ENCODE results near the gene JAK3.
"Not testable (repeated sequence)": the region's sequence is repeated elsewhere in the genome, so short reads cannot be mapped to it uniquely, and the experiment has no call there.

Gene JAK3

DNA sequence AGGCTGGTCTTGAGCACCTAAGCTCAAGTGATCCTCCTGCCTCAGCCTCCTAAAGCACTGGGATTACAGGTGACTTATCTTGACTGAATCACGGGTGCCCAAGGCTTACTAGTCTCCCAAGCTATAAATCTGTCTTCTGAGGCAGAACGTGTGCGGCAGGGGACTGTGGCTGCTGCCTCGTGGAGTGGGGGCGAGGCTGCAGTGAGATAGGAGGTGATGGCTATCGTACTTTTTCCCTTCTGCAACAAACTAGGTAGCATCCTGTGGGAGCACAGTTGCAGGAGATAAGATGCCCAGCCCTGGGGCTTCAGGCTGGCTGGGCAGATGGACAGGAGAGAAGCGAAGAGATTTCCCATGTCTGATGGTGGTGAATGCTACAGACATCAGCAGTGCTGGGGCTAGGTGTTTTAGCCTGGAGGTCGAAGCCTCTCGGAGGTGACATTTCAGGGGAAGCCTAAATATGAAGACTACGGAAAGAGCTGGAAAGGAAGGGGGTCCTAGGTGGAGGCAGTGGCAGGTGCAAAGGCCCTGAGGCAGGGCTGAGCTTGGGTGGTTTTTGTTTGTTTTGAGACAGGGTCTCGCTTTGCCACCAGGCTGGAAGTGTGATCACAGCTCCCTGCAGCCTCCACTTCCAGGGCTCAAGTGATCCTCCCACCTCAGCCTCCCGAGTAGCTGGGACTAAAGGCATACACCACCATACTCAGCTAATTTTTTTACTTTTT lies 45.5 kb downstream of the JAK3 start:
- no peak overlapping the region for H3K4me3 ChIP-seq (ENCODE audit: low read depth, low read length)
- DNase-seq (ENCODE audit: low read depth), result no peak
- TF ChIP-seq, protein P1, sequence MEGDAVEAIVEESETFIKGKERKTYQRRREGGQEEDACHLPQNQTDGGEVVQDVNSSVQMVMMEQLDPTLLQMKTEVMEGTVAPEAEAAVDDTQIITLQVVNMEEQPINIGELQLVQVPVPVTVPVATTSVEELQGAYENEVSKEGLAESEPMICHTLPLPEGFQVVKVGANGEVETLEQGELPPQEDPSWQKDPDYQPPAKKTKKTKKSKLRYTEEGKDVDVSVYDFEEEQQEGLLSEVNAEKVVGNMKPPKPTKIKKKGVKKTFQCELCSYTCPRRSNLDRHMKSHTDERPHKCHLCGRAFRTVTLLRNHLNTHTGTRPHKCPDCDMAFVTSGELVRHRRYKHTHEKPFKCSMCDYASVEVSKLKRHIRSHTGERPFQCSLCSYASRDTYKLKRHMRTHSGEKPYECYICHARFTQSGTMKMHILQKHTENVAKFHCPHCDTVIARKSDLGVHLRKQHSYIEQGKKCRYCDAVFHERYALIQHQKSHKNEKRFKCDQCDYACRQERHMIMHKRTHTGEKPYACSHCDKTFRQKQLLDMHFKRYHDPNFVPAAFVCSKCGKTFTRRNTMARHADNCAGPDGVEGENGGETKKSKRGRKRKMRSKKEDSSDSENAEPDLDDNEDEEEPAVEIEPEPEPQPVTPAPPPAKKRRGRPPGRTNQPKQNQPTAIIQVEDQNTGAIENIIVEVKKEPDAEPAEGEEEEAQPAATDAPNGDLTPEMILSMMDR (IDR thresholded peaks at IDR 0.05; ENCODE audit: low read depth, low read length, missing control alignments), result no peak

DNA sequence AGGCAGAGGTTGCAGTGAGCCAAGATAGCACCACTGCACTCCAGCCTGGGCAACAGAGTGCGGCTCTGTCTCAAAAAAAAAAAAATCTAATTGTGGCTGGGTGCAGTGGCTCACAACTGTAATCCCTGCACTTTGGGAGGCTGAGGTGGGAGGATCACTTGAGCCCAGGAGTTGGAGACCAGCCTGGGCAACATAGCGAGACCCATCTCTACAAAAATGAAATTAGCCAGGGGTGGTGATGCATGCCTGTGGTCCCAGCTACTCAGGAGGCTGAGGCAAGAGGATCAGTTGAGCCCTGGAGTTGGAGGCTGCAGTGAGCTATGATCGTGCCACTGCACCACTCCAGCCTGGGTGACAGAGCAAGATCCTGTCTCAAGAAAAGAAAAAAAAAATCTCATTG lies 49.2 kb downstream of the JAK3 start:
- DNase-seq (ENCODE audit: low read depth), result not testable (repeated sequence)

DNA sequence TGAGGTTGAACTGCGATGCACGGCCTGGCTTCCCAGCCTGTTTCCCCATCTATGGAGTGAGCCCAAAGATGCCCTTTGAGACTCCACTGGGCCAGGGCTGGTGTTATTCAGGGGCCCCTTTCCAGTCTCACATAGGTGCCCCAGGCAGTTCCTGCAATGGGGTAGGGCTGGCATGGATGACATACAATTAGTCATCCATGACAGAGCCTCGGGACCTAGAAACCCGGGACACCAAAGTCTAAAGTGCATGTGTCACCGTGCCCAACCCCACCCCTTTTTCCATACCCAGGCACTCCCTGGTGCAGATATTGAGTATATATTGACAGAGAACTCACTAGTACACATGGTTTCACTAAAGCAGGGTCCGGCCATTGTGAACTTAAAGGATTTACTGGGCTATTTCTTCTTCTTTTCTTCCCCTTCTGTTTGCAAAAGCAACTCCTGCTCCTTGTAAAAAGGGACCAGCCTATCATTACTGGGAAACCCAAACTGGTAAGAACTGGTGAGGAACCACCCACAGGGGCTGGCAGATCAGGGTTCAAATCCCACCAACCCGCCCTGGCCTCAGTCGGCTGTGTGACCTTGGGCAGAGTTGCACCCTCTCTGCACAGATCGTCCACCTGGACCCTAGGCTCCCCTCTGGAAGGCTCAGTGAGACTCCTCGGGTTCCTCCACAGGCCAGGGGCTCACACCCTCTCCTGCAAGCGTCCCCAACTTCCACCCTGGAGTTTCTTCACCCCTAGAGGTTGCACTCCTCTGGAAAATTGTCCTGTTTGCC lies 50.2 kb downstream of the JAK3 start:
- DNase-seq (ENCODE audit: low read depth), result no peak
- no peak overlapping the region for H3K4me3 ChIP-seq (ENCODE audit: low read depth, low read length)

More for the DNA sequence above, 49.2 kb downstream of the JAK3 start:
- not testable (repeated sequence) for H3K4me3 ChIP-seq (ENCODE audit: low read depth, low read length)

DNA sequence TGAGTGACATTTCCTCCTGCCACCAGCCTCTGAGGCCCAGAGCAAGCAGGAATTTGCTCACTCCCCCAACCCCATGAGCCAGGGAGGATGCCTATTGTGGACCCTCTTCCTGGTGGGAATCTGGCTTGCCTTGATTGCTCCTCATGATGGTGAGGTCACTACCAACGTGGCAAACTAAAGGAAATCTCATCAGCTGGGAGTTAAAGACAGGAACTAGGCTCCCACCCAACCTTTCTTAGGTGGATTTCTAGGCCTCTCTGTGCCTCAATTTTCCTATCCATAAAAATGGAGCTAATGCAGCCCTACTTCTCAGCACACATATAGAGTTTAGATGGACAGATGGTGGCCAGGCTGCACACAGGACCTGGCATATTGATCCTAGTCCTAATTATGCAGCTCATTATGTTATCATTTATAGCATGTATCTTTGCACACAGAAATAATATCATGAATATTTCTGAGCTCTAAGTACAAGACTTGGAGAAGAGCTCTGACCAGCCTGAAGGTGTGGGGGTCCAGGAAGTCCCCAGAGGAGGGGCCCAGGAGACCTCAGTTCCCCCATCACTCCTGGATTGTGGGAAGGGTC lies 50.9 kb downstream of the JAK3 start:
- no peak overlapping the region for H3K4me3 ChIP-seq (ENCODE audit: low read depth, low read length)
- TF ChIP-seq, protein P1 (IDR thresholded peaks at IDR 0.05; ENCODE audit: low read depth, low read length, missing control alignments), result no peak
- no peak for DNase-seq (ENCODE audit: low read depth)

More for the DNA sequence above, 50.2 kb downstream of the JAK3 start:
- TF ChIP-seq, protein P1 (IDR thresholded peaks at IDR 0.05; ENCODE audit: low read depth, low read length, missing control alignments), result no peak

DNA sequence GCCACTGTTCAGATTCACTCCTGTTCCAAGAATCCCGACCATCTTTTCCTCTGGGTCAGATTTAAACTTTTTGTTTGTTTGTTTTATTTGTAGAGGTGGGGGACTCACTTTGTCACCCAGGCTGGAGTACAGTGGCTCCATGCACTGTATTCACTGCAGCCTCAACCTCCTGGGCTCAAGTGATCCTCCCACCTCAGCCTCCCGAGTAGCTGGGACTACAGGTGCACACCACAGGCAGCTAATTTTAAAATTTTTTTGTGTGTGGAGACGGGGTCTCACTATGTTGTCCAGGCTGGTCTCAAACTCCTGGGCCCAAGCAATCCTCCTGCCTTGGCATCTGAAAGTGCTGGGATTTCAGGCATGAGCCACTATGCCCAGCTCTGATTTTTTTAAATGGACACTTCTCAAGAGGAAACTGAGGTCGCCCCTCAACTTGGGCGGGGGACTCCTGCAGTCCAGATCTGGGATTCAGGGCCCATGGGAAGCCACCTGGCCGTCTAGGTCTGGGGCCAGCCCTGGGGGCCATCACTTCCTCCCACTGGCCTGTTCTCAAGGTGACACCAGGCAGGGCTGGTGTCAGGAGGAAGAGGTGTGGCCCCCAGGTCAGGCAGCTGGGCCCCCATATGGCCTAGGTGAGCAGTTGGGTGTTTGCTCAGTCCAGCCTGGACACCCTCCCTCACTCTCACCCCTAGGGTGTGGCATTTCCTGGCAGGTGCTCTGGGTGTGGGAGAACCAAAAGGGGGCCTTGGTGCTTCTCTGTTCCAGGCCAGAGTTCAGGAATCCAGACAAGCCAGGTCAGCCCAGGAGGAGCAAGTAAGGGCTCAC lies 51.6 kb downstream of the JAK3 start:
- no peak for DNase-seq (ENCODE audit: low read depth)

DNA sequence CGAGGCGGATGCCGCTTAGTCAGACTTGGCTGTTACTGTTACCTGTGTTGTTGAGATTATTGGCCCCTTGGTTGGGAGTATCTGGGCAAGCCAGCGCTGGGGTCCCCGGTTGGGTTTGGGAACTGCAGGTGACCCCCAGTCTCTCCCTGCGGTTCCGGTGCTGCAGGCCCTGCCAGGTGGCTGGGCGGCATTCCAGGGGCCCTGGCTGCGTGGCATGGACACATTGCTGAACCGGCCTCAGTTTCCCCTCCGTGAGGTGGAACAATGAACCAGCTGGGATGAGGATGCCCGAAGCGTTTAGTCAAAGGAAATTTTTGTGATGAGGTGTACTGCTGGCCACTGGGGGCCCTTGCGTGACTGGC lies 52.3 kb downstream of the JAK3 start:
- DNase-seq (ENCODE audit: low read depth), result no peak
- TF ChIP-seq, protein P1 (IDR thresholded peaks at IDR 0.05; ENCODE audit: low read depth, low read length, missing control alignments), result no peak
- H3K4me3 ChIP-seq (ENCODE audit: low read depth, low read length), result no peak overlapping the region

More for the DNA sequence above, 51.6 kb downstream of the JAK3 start:
- TF ChIP-seq, protein P1 (IDR thresholded peaks at IDR 0.05; ENCODE audit: low read depth, low read length, missing control alignments), result no peak
- H3K4me3 ChIP-seq (ENCODE audit: low read depth, low read length), result no peak overlapping the region

Data from GM12864 (cell line).